Kasumi-1 (cell line): ENCODE data around the gene CHPF.
A peak's percentile ranks its signal among the peaks of the same experiment; 100 is the strongest.

Source experiments
- DNase-seq, 2 experiments: peaks; one replicate each; lab custom pipeline; 2025; lab: John Stamatoyannopoulos, UW

CHPF gene

DNA sequence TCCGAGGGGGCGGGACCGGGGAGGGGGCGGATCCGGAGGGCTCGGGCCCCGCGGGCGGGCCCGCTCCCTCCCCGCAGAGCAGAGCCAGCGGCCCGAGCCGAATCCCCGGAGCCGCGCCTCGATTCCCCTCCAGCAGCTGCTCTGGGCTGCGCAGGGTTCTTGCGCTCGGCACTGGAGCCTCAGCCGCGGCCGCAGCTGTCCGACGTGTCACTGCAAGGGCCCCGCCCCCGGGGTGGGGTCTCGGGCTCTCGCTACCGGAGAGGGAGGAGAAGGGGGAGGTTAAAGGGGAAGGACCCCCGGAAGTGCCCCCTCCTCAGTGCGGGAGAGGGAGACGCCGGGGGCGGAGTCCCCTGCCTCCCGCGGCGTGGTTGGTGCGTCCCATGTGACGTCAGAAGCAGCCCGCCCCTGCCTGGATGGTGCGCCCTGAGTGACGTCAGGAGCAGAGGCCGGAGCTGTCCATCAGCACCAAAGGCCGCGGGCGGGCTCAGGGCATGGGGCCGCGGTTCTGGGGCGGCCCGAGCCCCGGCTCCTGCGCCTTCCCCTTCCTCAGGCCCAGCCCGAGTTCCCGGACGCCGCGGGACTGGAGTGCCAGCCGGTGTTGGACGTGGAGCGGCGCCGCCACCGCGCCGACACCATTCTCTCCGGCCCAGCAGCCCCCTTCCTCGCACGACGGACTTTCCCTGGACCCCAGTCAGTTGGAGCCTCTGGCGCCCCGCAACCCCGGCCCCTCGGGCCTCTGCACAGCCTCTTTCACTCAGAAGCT lies at the start of gene CHPF, which contains the start of gene TMEM198:
CHPF (minus strand) TSS at position 214 of the 763 bp plus-strand sequence. CDS start 271 bp downstream, outside the sequence.
TMEM198 (plus strand) TSS at position 433 of the 763 bp plus-strand sequence. CDS start 700 bp downstream, outside the sequence.
- DNase-seq: peak; percentile 57 to 60

DNA sequence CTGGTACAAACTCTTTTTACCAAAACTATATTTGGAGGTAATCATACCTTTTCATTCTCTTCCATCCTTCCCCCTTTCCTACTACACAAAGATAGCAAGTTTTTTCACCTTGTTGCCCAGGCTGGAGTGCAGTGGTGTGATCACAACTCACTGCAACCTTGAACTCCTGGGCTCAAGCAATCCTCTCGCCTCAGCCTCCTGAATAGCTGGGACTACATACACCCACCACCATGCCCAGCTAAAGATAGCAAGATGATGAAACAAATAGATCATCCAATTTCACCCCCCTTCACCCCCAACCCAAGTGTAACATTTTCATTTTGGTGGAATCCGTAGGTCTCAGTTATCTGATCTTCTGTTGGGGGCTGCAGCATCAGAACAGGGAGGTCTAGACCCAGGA lies 49.5 kb upstream of the CHPF start:
- no peak for DNase-seq

DNA sequence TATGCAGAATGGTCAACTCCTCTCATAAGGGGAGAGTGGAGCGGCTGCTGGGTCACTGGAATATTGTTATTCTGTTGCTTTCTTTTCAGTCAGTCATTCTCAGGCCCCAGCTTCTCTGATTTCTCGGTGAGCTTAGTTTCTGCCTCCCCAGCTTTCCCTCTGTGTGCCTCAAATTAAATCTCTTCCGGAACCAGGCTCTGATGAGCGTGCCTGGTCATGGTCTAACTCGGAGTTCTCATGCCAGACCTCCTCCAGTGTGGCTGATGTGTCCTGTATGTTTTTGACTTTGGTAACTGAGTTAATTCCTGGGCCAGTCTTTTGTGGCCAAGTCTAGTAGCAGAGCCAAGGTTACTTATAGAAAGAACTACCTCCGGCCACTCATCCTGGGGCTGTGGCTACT lies 49.1 kb upstream of the CHPF start:
- DNase-seq: no peak

GRCh38 chr2:219591091-219591490 lies 47.5 kb upstream of the CHPF start:
- no peak for DNase-seq

DNA sequence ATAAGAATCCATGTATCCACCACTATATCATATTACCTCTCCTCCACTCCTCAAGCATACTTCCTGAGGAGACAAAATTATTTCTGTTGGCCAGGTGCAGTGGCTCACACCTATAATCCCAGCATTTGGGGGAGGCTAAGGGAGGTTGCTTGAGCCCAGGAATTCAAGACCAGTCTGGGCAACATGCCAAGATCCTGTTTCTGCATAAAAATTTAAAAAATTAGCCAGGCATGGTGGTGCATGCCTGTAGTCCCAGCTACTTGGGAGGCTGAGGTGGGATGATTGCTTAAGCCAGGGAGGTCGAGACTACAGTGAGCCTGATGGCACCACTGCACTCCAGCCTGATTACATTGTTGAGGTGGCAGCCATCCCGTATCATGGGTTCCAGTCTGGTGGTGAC lies 37.7 kb upstream of the CHPF start:
- DNase-seq: no peak

DNA sequence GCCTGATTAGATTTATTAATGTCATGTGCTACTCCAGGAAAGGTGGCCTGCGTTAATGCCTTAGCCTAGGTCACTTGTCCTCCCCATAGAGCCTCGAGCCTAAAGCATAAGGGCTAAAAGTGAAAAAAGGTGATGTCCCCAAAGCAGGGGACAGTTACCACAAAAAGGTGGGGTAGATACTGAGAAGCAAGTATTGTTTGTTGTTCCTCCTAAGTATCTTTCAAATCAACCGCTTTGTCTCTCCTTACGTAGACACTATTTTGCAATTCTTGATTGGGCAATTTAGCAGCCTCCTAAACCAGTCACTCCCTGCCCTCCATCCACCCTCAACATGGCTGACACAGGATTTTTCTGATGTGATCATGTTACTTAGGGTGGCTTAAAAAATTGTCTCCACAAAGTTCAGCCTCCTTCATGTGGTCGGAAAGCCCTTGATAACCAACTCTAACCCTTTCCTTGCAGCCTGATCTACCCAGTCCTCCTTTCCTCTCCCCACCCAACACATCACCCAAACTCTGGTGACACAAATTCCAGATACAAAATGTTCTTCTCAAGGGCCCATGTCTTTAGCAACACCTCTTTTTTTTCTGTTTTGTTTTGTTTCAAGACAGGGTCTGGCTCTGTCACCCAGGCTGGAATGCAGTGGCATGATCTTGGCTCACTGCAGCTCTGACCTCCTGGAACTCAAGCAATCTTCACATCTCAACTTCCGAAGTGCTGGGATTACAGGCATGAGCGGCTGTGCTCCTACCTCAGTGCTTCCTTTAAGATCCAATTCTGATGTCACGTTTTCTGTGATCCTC lies 35.4 kb upstream of the CHPF start:
- DNase-seq: no peak

DNA sequence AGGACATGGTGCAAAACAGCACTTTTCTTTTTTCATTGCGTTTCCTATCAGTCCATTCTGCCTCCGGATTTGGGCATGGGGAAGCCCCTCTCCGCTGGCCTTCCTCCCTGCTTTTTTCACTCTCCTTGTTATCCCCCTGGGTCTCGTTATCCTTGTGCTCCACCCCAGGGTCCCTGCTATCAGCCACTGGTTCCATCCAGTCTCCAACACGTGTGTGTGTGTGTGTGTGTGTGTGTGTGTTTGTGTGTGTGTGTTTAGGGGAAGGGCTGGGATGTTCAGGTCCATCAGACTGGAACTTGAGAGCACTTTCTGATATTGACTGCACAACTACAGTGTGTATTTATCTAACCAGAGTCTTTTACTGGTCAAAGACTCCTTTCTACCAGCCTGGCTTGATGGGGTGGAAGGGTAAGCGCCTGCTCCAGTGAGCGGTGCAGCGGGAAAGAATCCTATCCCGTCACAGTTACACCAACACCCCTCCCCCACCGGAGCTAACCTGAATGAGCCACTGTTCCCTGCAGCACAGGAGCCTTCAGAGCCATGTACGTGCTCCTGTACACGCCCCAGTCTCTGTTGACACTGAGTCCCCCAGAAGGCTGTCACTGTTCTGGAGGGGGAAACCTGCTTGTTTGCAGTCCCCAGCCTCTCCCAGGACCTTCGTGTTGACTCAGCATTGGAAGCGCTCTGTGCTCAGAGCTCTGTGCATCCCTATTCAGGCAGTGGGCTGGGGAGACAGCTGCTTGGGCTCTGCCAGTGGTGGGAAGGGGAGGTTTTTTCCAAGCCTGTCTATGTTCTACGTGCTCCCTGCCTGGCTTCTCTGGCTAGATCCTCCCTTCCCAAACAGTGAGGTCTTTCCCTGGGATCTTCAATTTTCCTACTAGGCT lies 33.1 kb upstream of the CHPF start:
- no peak for DNase-seq

- no peak for DNase-seq
Measured at GRCh38 chr2:219575566-219576504, 32.2 kb upstream of the CHPF start.

DNA sequence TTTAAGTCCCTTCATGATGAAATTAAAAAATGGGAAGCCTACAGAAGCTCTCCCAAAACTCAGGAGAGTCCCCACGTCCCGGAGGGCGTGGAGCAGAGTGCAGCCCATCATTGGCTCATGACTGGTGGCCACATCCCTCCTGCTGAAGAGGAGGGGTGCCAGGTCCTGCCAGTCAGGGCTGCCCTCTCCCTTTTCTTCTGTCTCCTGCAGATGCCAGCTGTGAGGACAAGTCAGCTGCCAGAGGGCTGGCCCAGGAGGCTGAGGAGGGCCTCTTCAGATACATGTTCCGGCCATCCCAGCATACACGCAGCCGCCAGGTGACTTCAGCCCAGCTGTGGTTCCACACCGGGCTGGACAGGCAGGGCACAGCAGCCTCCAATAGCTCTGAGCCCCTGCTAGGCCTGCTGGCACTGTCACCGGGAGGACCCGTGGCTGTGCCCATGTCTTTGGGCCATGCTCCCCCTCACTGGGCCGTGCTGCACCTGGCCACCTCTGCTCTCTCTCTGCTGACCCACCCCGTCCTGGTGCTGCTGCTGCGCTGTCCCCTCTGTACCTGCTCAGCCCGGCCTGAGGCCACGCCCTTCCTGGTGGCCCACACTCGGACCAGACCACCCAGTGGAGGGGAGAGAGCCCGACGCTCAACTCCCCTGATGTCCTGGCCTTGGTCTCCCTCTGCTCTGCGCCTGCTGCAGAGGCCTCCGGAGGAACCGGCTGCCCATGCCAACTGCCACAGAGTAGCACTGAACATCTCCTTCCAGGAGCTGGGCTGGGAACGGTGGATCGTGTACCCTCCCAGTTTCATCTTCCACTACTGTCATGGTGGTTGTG lies 31.1 kb upstream of the CHPF start:
- no peak for DNase-seq

DNA sequence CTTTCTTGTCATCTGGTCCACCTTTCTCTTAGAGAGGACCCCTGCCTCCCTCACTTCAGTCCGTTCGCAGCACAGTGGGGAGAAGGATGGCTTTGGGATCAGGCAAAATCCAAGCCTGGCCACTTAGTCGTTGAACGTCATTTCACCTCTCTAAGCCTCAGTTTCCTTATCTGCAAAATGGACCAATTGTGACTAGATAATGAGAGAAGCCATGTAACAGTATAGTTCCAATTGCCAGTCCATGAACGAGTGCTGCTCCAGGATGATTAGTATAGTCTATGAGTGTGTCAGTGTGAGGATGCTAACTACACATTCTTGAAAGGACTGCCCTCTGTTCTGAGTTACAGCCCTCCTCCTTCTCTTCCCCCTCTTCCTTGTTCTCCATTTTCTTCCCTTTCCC lies 29.6 kb upstream of the CHPF start:
- DNase-seq: peak; percentile 2 to 86

- no peak for DNase-seq
Measured at GRCh38 chr2:219572237-219573001, 28.8 kb upstream of the CHPF start, which contains the start of gene INHA. TSS of gene INHA (plus strand) at chr2:219572310. CDS start at chr2:219572375, 65 bp downstream.

- peak; percentile 10 to 13 for DNase-seq
Measured at GRCh38 chr2:219571311-219572236, 28.0 kb upstream of the CHPF start, which contains the start of gene OBSL1. TSS of gene OBSL1 (minus strand) at chr2:219571539. CDS start at chr2:219571232, 307 bp downstream.

DNA sequence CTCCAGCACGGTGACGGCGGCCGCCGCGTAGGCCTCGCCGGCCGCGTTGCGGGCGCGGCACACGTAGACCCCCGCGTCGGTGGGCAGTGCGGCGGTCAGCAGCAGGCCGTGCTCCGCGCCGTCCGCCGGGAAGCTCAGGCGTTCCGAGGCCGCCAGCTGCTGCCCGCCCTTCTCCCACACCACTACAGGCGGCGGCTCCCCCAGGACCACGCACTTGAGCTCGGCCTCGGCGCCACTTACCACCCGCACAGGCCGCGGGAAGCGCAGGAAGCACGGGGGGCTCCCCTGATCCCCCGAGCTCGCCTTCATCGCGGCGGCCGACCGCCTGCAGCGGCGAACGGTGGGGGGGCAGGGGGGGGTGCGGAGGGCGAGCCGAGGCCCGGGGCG lies 27.3 kb upstream of the CHPF start:
- no peak for DNase-seq

DNA sequence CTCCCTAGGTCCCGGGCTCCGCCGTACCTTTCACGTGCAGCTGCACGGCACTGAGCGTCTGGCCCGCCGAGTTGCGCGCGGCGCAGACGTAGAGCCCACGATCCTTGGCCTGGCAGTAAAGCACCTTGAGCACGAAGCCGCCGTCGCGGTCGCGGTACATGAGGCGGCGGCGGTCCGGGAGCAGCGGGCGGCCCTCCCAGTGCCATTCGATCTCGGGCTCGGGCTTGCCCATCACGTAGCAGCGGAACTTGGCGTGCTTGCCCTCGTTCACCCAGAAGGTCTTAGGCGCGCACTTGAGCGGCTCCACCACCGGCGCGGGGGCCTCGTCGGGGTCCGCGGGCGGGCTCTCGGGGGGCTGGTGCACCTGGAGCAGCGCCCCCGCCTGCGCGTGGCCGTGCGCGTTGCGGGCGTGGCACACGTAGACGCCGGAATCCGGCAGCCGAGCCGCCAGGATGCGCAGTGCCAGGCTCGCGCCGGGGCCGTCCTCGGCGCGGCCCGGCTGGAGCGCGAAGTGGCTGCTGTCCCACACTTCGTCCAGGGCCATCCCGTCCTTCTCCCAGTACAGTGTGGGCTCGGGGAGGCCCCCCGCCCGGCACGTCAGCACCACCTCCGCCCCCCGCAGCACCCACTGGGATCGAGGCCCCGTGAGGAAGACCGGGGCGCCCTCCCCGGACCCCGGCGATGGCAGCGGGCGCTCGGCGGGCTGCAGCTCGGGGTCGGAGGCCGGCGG lies 26.8 kb upstream of the CHPF start:
- no peak for DNase-seq

GRCh38 chr2:219569635-219570034 lies 26.0 kb upstream of the CHPF start:
- DNase-seq: no peak

DNA sequence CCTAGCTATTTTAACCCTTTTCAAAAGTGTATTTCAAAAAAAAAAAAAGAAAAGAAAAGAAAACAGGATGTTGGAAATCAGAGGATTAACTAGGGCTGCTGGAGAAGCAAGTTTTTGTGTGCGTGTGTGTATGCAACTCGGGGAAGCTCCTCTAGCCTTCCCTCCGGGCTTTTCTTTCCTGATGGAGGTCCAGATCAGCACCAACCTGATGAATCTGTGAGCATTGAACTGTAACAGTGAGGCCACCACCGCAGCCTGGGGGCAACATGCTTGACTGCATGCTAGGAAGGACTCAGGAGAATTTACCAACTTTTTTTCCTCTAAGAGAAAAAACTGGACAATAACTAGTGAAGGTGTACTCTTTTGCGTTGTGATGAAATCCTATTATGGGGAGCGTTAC lies 25.4 kb upstream of the CHPF start:
- no peak for DNase-seq

GRCh38 chr2:219567791-219568361 lies 24.3 kb upstream of the CHPF start:
- no peak for DNase-seq
